Measurements from ENCODE around the gene CAMTA1. TPM values are rescaled to one million over a fixed set of nuclear protein-coding genes. Genes with fewer than 3 reads are reported as not detected.

Gene CAMTA1
- total RNA-seq, 1 experiment from 2014 or later = 118 TPM

DNA sequence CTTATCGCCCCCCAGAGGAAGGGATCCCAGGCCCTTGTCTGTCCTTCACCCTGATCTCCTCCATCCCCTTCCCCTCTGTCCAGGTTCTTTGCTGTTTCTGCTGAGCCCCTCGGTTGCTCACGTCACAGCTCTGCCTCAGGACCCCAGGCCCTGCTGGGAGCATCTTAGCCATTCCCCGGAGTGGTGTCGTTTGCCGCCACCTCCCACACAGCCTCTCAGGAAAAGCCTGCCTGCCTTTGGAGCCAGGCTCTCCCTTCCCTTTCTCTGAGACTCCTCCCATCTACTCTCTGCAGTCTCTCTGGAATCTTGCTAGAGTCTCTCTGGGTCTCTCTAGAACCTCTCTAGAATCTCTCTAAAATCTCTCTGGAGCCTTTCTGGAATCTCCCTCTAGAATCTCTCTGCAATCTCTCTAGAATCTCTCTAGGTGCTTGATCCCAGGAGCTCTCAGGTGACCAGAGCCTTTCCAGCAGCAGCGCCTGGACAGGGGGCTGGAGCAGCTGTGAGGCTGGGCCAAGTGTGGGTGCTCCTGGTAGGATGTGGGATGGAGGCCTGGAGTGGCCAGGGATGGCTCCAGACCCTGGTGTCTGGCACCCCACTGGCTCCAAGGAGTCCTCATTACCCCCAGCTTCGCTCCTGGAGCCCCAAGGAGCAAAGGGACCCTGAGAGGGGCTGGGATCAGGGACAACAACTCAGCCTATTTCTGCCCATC, 702.7 kb downstream of the CAMTA1 start:
- Histone ChIP-seq H4K20me1 (ENCODE audit: insufficient read depth, low read depth, low read length) (peaks cover 12% of the 10 kb centered on the region; the same call in 1 of the 2 replicates), H3K4me1 (ENCODE audit: low read length) (peaks cover 10% of the 10 kb centered on the region), H3K79me2 (ENCODE audit: low read length) (no peaks in the 10 kb centered on the region), H3K9ac (ENCODE audit: low read length) (no peak overlapping the region), H3K36me3 (ENCODE audit: insufficient read depth, low read length) (no peaks in the 10 kb centered on the region), H3K9me2 (replicated peaks; ENCODE audit: insufficient read depth, low read length) (no peaks in the 10 kb centered on the region), H3K4me2 (ENCODE audit: low read depth, low read length, poor library complexity, severe bottlenecking) (no peak overlapping the region), H3K27me3 (ENCODE audit: low read length) (no peaks in the 10 kb centered on the region), H3K9me3 (ENCODE audit: low read length) (no peaks in the 10 kb centered on the region), H3K27ac (ENCODE audit: low read length) (no peak overlapping the region), H3K4me3 (ENCODE audit: low read length) (no peak overlapping the region), H2AFZ (ENCODE audit: low read length) (no peak overlapping the region)
- no peak for DNase-seq

GRCh38 chr1:7488475-7488842, 703.2 kb downstream of the CAMTA1 start:
- peaks cover 12% of the 10 kb centered on the region; the same call in 1 of the 2 replicates for H4K20me1 ChIP-seq (ENCODE audit: insufficient read depth, low read depth, low read length)
- H3K4me2 ChIP-seq (ENCODE audit: low read depth, low read length, poor library complexity, severe bottlenecking) = no peak overlapping the region
- no peaks in the 10 kb centered on the region for H3K27me3 ChIP-seq (ENCODE audit: low read length)
- no peak overlapping the region for H3K27ac ChIP-seq (ENCODE audit: low read length)
- H3K36me3 ChIP-seq (ENCODE audit: insufficient read depth, low read length) = no peaks in the 10 kb centered on the region
- H3K4me3 ChIP-seq (ENCODE audit: low read length) = no peak overlapping the region
- H3K79me2 ChIP-seq (ENCODE audit: low read length) = no peaks in the 10 kb centered on the region
- no peaks in the 10 kb centered on the region for H3K9me2 ChIP-seq (replicated peaks; ENCODE audit: insufficient read depth, low read length)
- no peak overlapping the region for H3K9ac ChIP-seq (ENCODE audit: low read length)
- no peak for DNase-seq
- H2AFZ ChIP-seq (ENCODE audit: low read length) = no peak overlapping the region
- H3K4me1 ChIP-seq (ENCODE audit: low read length) = peaks cover 4% of the 10 kb centered on the region
- H3K9me3 ChIP-seq (ENCODE audit: low read length) = no peaks in the 10 kb centered on the region

DNA sequence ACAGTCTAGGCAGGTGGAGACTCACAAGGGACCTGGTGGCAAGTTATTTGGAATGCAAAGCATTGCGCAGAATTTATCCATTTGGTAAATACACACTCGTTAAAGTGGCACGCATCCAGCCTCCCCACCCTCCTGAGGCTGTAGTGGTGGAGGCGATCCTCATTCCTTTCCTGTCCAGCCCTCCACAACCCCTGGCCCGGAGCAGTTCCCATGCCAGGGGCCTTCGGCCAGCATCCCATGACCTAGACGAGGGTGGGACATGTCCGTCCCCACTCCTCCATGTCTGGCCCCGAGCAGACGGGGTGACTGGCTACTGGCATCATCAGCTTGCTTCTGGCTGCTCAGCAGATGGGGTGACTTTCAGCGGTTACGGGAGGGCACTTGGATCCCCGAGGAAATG, 704.3 kb downstream of the CAMTA1 start:
- no peaks in the 10 kb centered on the region for H3K36me3 ChIP-seq (ENCODE audit: insufficient read depth, low read length)
- no peaks in the 10 kb centered on the region for H3K27me3 ChIP-seq (ENCODE audit: low read length)
- no peaks in the 10 kb centered on the region for H3K4me1 ChIP-seq (ENCODE audit: low read length)
- H3K9ac ChIP-seq (ENCODE audit: low read length) = no peak overlapping the region
- no peaks in the 10 kb centered on the region for H3K9me2 ChIP-seq (replicated peaks; ENCODE audit: insufficient read depth, low read length)
- H3K27ac ChIP-seq (ENCODE audit: low read length) = no peak overlapping the region
- no peak for DNase-seq
- no peak overlapping the region for H3K4me2 ChIP-seq (ENCODE audit: low read depth, low read length, poor library complexity, severe bottlenecking)
- H2AFZ ChIP-seq (ENCODE audit: low read length) = no peak overlapping the region
- H3K79me2 ChIP-seq (ENCODE audit: low read length) = no peaks in the 10 kb centered on the region
- H3K9me3 ChIP-seq (ENCODE audit: low read length) = no peaks in the 10 kb centered on the region
- H4K20me1 ChIP-seq (ENCODE audit: insufficient read depth, low read depth, low read length) = peaks cover 12% of the 10 kb centered on the region; the same call in 1 of the 2 replicates
- H3K4me3 ChIP-seq (ENCODE audit: low read length) = no peak overlapping the region

GRCh38 chr1:7490576-7490975, 705.3 kb downstream of the CAMTA1 start:
- H3K4me2 ChIP-seq (ENCODE audit: low read depth, low read length, poor library complexity, severe bottlenecking) = no peak overlapping the region
- H3K36me3 ChIP-seq (ENCODE audit: insufficient read depth, low read length) = no peaks in the 10 kb centered on the region
- no peak overlapping the region for H3K9ac ChIP-seq (ENCODE audit: low read length)
- no peaks in the 10 kb centered on the region for H3K79me2 ChIP-seq (ENCODE audit: low read length)
- H2AFZ ChIP-seq (ENCODE audit: low read length) = no peak overlapping the region
- no peaks in the 10 kb centered on the region for H3K4me1 ChIP-seq (ENCODE audit: low read length)
- no peaks in the 10 kb centered on the region for H3K9me3 ChIP-seq (ENCODE audit: low read length)
- H3K9me2 ChIP-seq (replicated peaks; ENCODE audit: insufficient read depth, low read length) = no peaks in the 10 kb centered on the region
- H3K27me3 ChIP-seq (ENCODE audit: low read length) = no peaks in the 10 kb centered on the region
- no peak overlapping the region for H3K4me3 ChIP-seq (ENCODE audit: low read length)
- H3K27ac ChIP-seq (ENCODE audit: low read length) = no peak overlapping the region
- no peak for DNase-seq
- H4K20me1 ChIP-seq (ENCODE audit: insufficient read depth, low read depth, low read length) = peaks cover 12% of the 10 kb centered on the region; the same call in 1 of the 2 replicates

DNA sequence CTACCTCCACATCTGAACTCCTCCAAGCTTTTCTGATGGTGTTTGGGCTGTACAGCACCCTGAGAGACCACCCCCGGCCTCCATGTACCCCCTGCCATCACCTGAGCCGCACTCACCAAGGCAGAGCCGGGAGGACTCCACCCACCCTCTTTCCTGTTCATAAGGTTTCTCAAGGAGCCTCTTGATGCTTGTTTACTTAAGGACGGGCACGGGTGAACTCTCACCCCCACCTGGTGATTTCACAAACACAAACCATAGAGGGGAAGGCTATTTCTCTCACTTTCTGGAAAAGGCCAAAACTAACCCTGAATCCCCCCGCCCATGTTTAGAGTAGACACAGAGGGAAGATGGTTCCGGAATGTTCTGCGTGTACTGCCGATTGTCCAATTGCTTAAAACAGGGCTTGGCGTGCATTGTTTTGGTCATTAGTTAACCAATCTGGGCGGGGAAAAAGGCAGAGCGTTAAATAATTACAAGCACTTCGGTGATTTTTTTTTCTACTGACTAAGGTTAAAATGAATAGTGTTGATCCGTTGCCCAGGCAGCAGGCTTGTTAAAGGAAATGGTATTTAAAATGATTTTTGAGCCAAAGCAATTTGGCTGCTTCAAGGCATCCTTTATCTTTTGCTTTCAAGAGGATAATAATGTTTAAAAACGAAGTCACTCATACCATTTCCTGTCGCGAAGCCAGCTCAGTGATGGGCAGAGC, 706.0 kb downstream of the CAMTA1 start:
- H3K27ac ChIP-seq (ENCODE audit: low read length) = no peak overlapping the region
- no peaks in the 10 kb centered on the region for H3K79me2 ChIP-seq (ENCODE audit: low read length)
- no peaks in the 10 kb centered on the region for H3K9me3 ChIP-seq (ENCODE audit: low read length)
- H3K4me3 ChIP-seq (ENCODE audit: low read length) = no peak overlapping the region
- peaks cover 3% of the 10 kb centered on the region for H3K4me1 ChIP-seq (ENCODE audit: low read length)
- H4K20me1 ChIP-seq (ENCODE audit: insufficient read depth, low read depth, low read length) = peaks cover 5% of the 10 kb centered on the region; the same call in 1 of the 2 replicates
- no peaks in the 10 kb centered on the region for H3K36me3 ChIP-seq (ENCODE audit: insufficient read depth, low read length)
- H3K27me3 ChIP-seq (ENCODE audit: low read length) = no peaks in the 10 kb centered on the region
- H2AFZ ChIP-seq (ENCODE audit: low read length) = no peak overlapping the region
- no peak overlapping the region for H3K4me2 ChIP-seq (ENCODE audit: low read depth, low read length, poor library complexity, severe bottlenecking)
- no peak overlapping the region for H3K9ac ChIP-seq (ENCODE audit: low read length)
- H3K9me2 ChIP-seq (replicated peaks; ENCODE audit: insufficient read depth, low read length) = no peaks in the 10 kb centered on the region
- DNase-seq = no peak

GRCh38 chr1:7491818-7492173, 706.5 kb downstream of the CAMTA1 start:
- Histone ChIP-seq H3K9me2 (replicated peaks; ENCODE audit: insufficient read depth, low read length) (no peaks in the 10 kb centered on the region), H3K4me3 (ENCODE audit: low read length) (no peak overlapping the region), H3K4me1 (ENCODE audit: low read length) (peaks cover 6% of the 10 kb centered on the region), H3K9ac (ENCODE audit: low read length) (no peak overlapping the region), H2AFZ (ENCODE audit: low read length) (no peak overlapping the region), H3K9me3 (ENCODE audit: low read length) (no peaks in the 10 kb centered on the region), H3K36me3 (ENCODE audit: insufficient read depth, low read length) (no peaks in the 10 kb centered on the region), H3K27ac (ENCODE audit: low read length) (no peak overlapping the region), H3K4me2 (ENCODE audit: low read depth, low read length, poor library complexity, severe bottlenecking) (no peak overlapping the region), H4K20me1 (ENCODE audit: insufficient read depth, low read depth, low read length) (peaks cover 3% of the 10 kb centered on the region; the same call in 1 of the 2 replicates), H3K79me2 (ENCODE audit: low read length) (no peaks in the 10 kb centered on the region), H3K27me3 (ENCODE audit: low read length) (no peaks in the 10 kb centered on the region)
- DNase-seq = no peak

- Histone ChIP-seq H3K4me2 (ENCODE audit: low read depth, low read length, poor library complexity, severe bottlenecking) (no peak overlapping the region), H3K79me2 (ENCODE audit: low read length) (no peaks in the 10 kb centered on the region), H3K9me2 (replicated peaks; ENCODE audit: insufficient read depth, low read length) (no peaks in the 10 kb centered on the region), H3K9me3 (ENCODE audit: low read length) (peaks cover 5% of the 10 kb centered on the region; the same call in 1 of the 2 replicates), H3K27me3 (ENCODE audit: low read length) (no peaks in the 10 kb centered on the region), H4K20me1 (ENCODE audit: insufficient read depth, low read depth, low read length) (peaks cover 1% of the 10 kb centered on the region; the same call in 1 of the 2 replicates), H3K4me3 (ENCODE audit: low read length) (no peak overlapping the region), H3K4me1 (ENCODE audit: low read length) (peaks cover 6% of the 10 kb centered on the region), H2AFZ (ENCODE audit: low read length) (no peak overlapping the region), H3K36me3 (ENCODE audit: insufficient read depth, low read length) (no peaks in the 10 kb centered on the region), H3K27ac (ENCODE audit: low read length) (no peak overlapping the region), H3K9ac (ENCODE audit: low read length) (no peak overlapping the region)
- DNase-seq = no peak
These were observed 708.6 kb downstream of the CAMTA1 start for GRCh38 chr1:7493711-7494454.

DNA sequence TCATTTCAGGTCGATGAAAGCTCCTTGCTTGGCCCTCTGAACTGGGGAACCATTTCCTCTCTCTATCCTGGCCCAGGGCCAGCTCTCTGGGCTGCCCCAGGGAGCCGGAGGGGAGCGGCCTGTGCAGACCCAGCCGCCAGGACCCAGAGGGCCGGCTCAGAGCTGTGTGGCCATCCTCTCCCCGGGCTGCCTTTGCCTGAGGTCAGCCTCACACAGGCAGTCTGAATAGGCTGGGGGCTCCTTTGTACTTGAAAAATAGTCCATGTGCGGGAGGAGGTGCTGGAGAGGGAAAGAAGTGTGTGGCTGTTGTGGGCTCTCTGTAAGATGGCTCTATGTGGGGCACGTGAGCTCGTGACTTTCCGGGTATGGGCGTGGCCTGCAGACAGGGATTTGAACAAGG, 710.7 kb downstream of the CAMTA1 start:
- no peak overlapping the region for H2AFZ ChIP-seq (ENCODE audit: low read length)

More for the DNA sequence above, 710.7 kb downstream of the CAMTA1 start:
- no peaks in the 10 kb centered on the region for H3K27me3 ChIP-seq (ENCODE audit: low read length)
- peaks cover 5% of the 10 kb centered on the region; the same call in 1 of the 2 replicates for H3K9me3 ChIP-seq (ENCODE audit: low read length)
- no peak overlapping the region for H3K4me2 ChIP-seq (ENCODE audit: low read depth, low read length, poor library complexity, severe bottlenecking)
- H3K36me3 ChIP-seq (ENCODE audit: insufficient read depth, low read length) = no peaks in the 10 kb centered on the region
- no peaks in the 10 kb centered on the region for H3K9me2 ChIP-seq (replicated peaks; ENCODE audit: insufficient read depth, low read length)
- H3K4me1 ChIP-seq (ENCODE audit: low read length) = peaks cover 6% of the 10 kb centered on the region
- no peak overlapping the region for H3K27ac ChIP-seq (ENCODE audit: low read length)
- no peaks in the 10 kb centered on the region for H3K79me2 ChIP-seq (ENCODE audit: low read length)
- H4K20me1 ChIP-seq (ENCODE audit: insufficient read depth, low read depth, low read length) = no peaks in the 10 kb centered on the region
- DNase-seq = no peak
- H3K4me3 ChIP-seq (ENCODE audit: low read length) = no peak overlapping the region
- no peak overlapping the region for H3K9ac ChIP-seq (ENCODE audit: low read length)
